GM12878 (cell line): ENCODE measurements around the gene CUZD1. TPM values are rescaled to one million over a fixed set of nuclear protein-coding genes. Genes with fewer than 3 reads are reported as not detected.

ENCODE experiments used
- CBFB ChIP-seq: IDR thresholded peaks from 2 replicates; pipeline ENCODE4 v1.6.1; 2016; ENCODE audit warnings: antibody characterized with exemption, low read depth
- MEF2B ChIP-seq: fragments of 450-650 bp; IDR thresholded peaks from 2 replicates; pipeline ENCODE4 v1.6.1; 2018; ENCODE audit warnings: mild to moderate bottlenecking, moderate library complexity; ENCODE audit not compliant: partially characterized antibody, poor library complexity, severe bottlenecking
- NBN ChIP-seq: fragments of 450-650 bp; IDR thresholded peaks from 2 replicates; pipeline ENCODE4 v1.6.1; 2016
- NR2C1 ChIP-seq: fragments of 450-650 bp; IDR thresholded peaks from 2 replicates; pipeline ENCODE4 v1.6.1; 2017; ENCODE audit warnings: antibody characterized with exemption, mild to moderate bottlenecking, moderate library complexity
- NR2F1 ChIP-seq: fragments of 450-650 bp; conservative IDR thresholded peaks from 2 replicates; pipeline ENCODE4 v1.6.1; 2017; ENCODE audit warnings: mild to moderate bottlenecking
- RBBP5 ChIP-seq: fragments of 200-600 bp; sonication (generic); conservative IDR thresholded peaks from 2 replicates; pipeline ENCODE4 v1.6.1; 2016
- SMC3 ChIP-seq: IDR thresholded peaks from 2 replicates; pipeline ENCODE4 v1.6.1; 2011; ENCODE audit warnings: low read length, improper control_type of control experiment, borderline replicate concordance
- YBX1 ChIP-seq: fragments of 450-650 bp; IDR thresholded peaks from 2 replicates; pipeline ENCODE4 v1.6.1; 2016; ENCODE audit warnings: antibody characterized with exemption
- polyA plus RNA-seq, 11 experiments: library from polyadenylated mRNA; depleted of rRNA in 4 of 11; unstranded in 6 of 11; stranded (reverse) in 5 of 11; fragments of >200 nt; fragmentation: Nextera tagmentation in 4 of 11; fragmentation: Illumina TruSeq in 1 of 11; extraction: Ambion mirVana in 4 of 11; extraction: Trizol in 1 of 11; gene quantifications; 1 replicate in 1 of 11; 2 replicates in 10 of 11; pipeline versions ENCODE4 v1.2.1 to v1.2.3, GENCODE V29; 2011 to 2016; ENCODE audit warnings: inconsistent platforms in 2 of 11, missing spikeins in 2 of 11, low read depth in 1 of 11
- total RNA-seq, 4 experiments: library from RNA; depleted of rRNA in 3 of 4; stranded (reverse); fragments of >200 nt in 3 of 4; fragmentation: Illumina TruSeq in 1 of 4; extraction: Trizol in 1 of 4; gene quantifications; 2 replicates each; pipeline versions ENCODE4 v1.2.1 to v1.2.3, GENCODE V29; 2013 to 2021
- TF ChIP-seq, protein P1 (sequence below): fragments of 450-650 bp; conservative IDR thresholded peaks from 2 replicates; pipeline ENCODE4 v1.6.1; 2017; ENCODE audit warnings: mild to moderate bottlenecking, moderate library complexity
- TF ChIP-seq, protein P2 (sequence below): IDR thresholded peaks from 2 replicates; pipeline ENCODE4 v1.6.1; 2012; ENCODE audit warnings: improper control_type of control experiment, low read depth, low read length; ENCODE audit not compliant: insufficient replicate concordance

CUZD1 gene
- total and polyA plus RNA-seq, 10 of the 15 experiments (the other 5 are each of a cell fraction or from before 2014, with no cell fraction given), result 0.66 to 2.3 (median 1.5) TPM

DNA sequence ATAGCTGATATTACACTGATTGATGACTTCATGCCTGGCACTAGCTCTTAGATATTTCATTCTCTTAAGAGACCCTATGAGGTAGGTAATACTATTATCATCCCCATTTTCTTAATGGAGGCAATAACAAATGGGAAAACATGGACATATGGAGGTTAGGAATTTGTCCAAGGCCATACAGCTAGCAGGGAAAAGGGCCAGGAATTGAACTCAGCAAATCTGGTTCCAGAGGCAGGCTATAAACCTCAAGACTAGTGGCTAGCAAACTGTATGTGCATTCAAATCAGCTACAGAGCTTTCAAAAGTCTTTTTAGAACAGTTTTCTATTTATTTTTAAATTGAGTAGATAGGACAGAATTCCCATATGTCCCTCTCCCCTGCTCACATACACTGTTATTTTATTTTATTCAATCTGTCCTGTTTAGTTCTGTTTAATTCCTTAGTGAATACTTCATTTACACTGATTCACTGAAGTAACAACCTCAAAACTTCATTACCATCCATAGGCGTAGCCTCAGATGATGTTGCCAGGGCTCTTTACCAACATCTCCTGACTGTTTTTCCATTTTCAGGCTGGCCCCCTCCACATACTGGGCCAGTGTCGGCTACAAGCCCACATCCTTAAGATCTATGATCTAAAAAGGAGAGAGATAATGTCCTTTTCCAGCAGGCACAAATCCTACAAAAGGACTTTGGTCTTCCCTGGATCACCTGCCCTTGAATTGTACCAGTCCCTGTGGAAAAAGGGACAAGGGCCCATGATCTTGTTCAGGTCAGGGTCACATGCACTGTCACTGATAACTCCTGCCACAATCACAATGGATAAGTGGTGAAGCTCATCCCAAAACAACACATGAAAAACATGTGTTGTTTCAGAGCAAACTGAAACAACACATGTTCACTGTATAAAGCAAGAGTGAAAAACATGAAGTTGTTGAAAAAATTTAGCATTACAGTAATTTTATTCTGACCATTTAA lies 17.8 kb upstream of the CUZD1 start (continued):
- no peak for TF ChIP-seq MEF2B
- TF ChIP-seq NR2F1, result no peak
- no peak for TF ChIP-seq NR2C1
- no peak for TF ChIP-seq RBBP5
- TF ChIP-seq, protein P1, sequence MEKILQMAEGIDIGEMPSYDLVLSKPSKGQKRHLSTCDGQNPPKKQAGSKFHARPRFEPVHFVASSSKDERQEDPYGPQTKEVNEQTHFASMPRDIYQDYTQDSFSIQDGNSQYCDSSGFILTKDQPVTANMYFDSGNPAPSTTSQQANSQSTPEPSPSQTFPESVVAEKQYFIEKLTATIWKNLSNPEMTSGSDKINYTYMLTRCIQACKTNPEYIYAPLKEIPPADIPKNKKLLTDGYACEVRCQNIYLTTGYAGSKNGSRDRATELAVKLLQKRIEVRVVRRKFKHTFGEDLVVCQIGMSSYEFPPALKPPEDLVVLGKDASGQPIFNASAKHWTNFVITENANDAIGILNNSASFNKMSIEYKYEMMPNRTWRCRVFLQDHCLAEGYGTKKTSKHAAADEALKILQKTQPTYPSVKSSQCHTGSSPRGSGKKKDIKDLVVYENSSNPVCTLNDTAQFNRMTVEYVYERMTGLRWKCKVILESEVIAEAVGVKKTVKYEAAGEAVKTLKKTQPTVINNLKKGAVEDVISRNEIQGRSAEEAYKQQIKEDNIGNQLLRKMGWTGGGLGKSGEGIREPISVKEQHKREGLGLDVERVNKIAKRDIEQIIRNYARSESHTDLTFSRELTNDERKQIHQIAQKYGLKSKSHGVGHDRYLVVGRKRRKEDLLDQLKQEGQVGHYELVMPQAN, result no peak
- TF ChIP-seq SMC3, result no peak
- TF ChIP-seq NBN, result no peak
- TF ChIP-seq CBFB, result no peak
- TF ChIP-seq, protein P2, sequence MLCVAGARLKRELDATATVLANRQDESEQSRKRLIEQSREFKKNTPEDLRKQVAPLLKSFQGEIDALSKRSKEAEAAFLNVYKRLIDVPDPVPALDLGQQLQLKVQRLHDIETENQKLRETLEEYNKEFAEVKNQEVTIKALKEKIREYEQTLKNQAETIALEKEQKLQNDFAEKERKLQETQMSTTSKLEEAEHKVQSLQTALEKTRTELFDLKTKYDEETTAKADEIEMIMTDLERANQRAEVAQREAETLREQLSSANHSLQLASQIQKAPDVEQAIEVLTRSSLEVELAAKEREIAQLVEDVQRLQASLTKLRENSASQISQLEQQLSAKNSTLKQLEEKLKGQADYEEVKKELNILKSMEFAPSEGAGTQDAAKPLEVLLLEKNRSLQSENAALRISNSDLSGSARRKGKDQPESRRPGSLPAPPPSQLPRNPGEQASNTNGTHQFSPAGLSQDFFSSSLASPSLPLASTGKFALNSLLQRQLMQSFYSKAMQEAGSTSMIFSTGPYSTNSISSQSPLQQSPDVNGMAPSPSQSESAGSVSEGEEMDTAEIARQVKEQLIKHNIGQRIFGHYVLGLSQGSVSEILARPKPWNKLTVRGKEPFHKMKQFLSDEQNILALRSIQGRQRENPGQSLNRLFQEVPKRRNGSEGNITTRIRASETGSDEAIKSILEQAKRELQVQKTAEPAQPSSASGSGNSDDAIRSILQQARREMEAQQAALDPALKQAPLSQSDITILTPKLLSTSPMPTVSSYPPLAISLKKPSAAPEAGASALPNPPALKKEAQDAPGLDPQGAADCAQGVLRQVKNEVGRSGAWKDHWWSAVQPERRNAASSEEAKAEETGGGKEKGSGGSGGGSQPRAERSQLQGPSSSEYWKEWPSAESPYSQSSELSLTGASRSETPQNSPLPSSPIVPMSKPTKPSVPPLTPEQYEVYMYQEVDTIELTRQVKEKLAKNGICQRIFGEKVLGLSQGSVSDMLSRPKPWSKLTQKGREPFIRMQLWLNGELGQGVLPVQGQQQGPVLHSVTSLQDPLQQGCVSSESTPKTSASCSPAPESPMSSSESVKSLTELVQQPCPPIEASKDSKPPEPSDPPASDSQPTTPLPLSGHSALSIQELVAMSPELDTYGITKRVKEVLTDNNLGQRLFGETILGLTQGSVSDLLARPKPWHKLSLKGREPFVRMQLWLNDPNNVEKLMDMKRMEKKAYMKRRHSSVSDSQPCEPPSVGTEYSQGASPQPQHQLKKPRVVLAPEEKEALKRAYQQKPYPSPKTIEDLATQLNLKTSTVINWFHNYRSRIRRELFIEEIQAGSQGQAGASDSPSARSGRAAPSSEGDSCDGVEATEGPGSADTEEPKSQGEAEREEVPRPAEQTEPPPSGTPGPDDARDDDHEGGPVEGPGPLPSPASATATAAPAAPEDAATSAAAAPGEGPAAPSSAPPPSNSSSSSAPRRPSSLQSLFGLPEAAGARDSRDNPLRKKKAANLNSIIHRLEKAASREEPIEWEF, result no peak
- TF ChIP-seq YBX1, result no peak
